ENCODE data around the gene CDK10. TPM values are rescaled to one million over a fixed set of nuclear protein-coding genes. Genes with fewer than 3 reads are reported as not detected.

CDK10 gene
- total and polyA plus RNA-seq, 10 of the 15 experiments (the other 5 are each of a cell fraction or from before 2014, with no cell fraction given), result 1.5 to 58.7 (median 36.0) TPM

DNA sequence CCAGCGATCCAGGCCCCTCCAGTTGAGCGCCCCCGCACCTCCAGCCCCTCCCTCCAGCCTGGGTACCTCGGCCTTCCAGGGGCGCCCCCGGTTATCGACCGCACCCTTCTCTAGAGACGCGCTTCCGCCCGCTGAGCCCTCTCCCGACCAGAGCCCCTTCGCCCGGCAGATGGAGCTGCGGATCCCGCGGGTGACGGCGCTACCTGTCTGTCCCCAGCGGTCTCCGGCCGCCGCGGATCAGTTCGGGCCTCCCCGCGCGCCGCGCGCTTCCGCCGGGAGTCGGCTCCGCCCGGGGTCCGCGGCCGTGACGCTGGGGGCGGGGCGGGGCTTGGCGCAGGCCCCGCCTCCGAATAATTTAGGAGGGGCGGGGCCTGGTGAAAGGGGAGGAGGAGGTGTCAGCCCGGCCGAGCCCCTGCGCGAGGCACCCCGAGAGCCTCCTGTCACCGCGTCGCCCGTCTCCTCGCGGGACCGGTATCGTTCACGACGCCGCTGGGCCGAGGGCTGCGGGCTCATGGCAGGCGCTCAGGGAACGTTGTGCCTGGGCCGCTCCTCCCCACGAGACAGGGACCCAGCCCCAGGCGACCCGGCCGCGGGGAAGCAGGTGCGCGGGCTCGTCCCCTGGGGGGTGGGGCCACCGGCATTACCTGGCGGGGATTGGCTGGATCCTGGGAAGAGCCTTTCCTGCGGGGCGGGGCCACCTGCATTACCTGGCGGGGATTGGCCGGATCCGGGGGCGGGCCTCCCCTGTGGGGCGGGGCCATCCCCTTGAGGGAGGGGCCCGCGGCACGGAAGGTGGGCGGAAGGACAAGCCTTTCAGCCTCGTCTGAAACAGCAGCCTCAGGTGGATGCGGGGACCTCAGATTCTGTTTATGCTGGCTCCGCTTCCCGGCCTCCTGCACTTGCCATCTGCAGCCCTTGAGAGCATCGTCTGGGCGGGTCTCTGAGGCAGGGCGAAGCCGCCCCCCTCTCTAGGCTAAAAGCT is 15.2 kb downstream of the CDK10 start, which contains the start of gene SPATA2L (continued):
- TF ChIP-seq, protein P1, sequence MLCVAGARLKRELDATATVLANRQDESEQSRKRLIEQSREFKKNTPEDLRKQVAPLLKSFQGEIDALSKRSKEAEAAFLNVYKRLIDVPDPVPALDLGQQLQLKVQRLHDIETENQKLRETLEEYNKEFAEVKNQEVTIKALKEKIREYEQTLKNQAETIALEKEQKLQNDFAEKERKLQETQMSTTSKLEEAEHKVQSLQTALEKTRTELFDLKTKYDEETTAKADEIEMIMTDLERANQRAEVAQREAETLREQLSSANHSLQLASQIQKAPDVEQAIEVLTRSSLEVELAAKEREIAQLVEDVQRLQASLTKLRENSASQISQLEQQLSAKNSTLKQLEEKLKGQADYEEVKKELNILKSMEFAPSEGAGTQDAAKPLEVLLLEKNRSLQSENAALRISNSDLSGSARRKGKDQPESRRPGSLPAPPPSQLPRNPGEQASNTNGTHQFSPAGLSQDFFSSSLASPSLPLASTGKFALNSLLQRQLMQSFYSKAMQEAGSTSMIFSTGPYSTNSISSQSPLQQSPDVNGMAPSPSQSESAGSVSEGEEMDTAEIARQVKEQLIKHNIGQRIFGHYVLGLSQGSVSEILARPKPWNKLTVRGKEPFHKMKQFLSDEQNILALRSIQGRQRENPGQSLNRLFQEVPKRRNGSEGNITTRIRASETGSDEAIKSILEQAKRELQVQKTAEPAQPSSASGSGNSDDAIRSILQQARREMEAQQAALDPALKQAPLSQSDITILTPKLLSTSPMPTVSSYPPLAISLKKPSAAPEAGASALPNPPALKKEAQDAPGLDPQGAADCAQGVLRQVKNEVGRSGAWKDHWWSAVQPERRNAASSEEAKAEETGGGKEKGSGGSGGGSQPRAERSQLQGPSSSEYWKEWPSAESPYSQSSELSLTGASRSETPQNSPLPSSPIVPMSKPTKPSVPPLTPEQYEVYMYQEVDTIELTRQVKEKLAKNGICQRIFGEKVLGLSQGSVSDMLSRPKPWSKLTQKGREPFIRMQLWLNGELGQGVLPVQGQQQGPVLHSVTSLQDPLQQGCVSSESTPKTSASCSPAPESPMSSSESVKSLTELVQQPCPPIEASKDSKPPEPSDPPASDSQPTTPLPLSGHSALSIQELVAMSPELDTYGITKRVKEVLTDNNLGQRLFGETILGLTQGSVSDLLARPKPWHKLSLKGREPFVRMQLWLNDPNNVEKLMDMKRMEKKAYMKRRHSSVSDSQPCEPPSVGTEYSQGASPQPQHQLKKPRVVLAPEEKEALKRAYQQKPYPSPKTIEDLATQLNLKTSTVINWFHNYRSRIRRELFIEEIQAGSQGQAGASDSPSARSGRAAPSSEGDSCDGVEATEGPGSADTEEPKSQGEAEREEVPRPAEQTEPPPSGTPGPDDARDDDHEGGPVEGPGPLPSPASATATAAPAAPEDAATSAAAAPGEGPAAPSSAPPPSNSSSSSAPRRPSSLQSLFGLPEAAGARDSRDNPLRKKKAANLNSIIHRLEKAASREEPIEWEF (IDR thresholded peaks at IDR 0.05; ENCODE audit: insufficient replicate concordance, low read depth, low read length), result no peak
- TF ChIP-seq, protein P2, sequence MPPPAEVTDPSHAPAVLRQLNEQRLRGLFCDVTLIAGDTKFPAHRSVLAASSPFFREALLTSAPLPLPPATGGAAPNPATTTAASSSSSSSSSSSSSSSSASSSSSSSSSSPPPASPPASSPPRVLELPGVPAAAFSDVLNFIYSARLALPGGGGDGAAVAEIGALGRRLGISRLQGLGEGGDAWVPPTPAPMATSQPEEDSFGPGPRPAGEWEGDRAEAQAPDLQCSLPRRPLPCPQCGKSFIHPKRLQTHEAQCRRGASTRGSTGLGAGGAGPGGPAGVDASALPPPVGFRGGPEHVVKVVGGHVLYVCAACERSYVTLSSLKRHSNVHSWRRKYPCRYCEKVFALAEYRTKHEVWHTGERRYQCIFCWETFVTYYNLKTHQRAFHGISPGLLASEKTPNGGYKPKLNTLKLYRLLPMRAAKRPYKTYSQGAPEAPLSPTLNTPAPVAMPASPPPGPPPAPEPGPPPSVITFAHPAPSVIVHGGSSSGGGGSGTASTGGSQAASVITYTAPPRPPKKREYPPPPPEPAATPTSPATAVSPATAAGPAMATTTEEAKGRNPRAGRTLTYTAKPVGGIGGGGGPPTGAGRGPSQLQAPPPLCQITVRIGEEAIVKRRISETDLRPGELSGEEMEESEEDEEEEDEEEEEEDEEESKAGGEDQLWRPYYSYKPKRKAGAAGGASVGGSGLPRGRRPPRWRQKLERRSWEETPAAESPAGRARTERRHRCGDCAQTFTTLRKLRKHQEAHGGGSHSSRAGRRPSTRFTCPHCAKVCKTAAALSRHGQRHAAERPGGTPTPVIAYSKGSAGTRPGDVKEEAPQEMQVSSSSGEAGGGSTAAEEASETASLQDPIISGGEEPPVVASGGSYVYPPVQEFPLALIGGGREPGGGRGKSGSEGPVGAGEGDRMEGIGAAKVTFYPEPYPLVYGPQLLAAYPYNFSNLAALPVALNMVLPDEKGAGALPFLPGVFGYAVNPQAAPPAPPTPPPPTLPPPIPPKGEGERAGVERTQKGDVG (CRISPR knock-in tag; IDR thresholded peaks at IDR 0.05), result no peak
- no peak for TF ChIP-seq NFIC (IDR thresholded peaks at IDR 0.05; ENCODE audit: low read depth, low read length)
- TF ChIP-seq POLR2AphosphoS2 (IDR thresholded peaks at IDR 0.05; ENCODE audit: low read depth, low read length), result no peak
- TF ChIP-seq SP1 (IDR thresholded peaks at IDR 0.05; ENCODE audit: low read depth, low read length), result peak; percentile 81
- TF ChIP-seq, protein P3, sequence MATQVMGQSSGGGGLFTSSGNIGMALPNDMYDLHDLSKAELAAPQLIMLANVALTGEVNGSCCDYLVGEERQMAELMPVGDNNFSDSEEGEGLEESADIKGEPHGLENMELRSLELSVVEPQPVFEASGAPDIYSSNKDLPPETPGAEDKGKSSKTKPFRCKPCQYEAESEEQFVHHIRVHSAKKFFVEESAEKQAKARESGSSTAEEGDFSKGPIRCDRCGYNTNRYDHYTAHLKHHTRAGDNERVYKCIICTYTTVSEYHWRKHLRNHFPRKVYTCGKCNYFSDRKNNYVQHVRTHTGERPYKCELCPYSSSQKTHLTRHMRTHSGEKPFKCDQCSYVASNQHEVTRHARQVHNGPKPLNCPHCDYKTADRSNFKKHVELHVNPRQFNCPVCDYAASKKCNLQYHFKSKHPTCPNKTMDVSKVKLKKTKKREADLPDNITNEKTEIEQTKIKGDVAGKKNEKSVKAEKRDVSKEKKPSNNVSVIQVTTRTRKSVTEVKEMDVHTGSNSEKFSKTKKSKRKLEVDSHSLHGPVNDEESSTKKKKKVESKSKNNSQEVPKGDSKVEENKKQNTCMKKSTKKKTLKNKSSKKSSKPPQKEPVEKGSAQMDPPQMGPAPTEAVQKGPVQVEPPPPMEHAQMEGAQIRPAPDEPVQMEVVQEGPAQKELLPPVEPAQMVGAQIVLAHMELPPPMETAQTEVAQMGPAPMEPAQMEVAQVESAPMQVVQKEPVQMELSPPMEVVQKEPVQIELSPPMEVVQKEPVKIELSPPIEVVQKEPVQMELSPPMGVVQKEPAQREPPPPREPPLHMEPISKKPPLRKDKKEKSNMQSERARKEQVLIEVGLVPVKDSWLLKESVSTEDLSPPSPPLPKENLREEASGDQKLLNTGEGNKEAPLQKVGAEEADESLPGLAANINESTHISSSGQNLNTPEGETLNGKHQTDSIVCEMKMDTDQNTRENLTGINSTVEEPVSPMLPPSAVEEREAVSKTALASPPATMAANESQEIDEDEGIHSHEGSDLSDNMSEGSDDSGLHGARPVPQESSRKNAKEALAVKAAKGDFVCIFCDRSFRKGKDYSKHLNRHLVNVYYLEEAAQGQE (IDR thresholded peaks at IDR 0.05; ENCODE audit: low read depth, low read length), result no peak
- TF ChIP-seq, protein P4, sequence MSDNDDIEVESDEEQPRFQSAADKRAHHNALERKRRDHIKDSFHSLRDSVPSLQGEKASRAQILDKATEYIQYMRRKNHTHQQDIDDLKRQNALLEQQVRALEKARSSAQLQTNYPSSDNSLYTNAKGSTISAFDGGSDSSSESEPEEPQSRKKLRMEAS (IDR thresholded peaks at IDR 0.05; ENCODE audit: low read depth, low read length), result peak; percentile 72
- TF ChIP-seq ZNF207 (IDR thresholded peaks at IDR 0.05; ENCODE audit: borderline replicate concordance), result 0 out of 2 replicates have a peak, but pooled peaks have one; percentile 36
- TF ChIP-seq, protein P5, sequence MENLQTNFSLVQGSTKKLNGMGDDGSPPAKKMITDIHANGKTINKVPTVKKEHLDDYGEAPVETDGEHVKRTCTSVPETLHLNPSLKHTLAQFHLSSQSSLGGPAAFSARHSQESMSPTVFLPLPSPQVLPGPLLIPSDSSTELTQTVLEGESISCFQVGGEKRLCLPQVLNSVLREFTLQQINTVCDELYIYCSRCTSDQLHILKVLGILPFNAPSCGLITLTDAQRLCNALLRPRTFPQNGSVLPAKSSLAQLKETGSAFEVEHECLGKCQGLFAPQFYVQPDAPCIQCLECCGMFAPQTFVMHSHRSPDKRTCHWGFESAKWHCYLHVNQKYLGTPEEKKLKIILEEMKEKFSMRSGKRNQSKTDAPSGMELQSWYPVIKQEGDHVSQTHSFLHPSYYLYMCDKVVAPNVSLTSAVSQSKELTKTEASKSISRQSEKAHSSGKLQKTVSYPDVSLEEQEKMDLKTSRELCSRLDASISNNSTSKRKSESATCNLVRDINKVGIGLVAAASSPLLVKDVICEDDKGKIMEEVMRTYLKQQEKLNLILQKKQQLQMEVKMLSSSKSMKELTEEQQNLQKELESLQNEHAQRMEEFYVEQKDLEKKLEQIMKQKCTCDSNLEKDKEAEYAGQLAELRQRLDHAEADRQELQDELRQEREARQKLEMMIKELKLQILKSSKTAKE (IDR thresholded peaks at IDR 0.05; ENCODE audit: low read depth, poor library complexity, severe bottlenecking), result no peak
- no peak for TF ChIP-seq CBX3 (IDR thresholded peaks at IDR 0.05; ENCODE audit: borderline replicate concordance, low read depth)
- TF ChIP-seq BHLHE40 (IDR thresholded peaks at IDR 0.05; ENCODE audit: borderline replicate concordance in 1 of 2, low read depth in 2 of 2, low read length in 1 of 2), result peak; percentile 3 to 71; a peak in 2 of 4 replicates
